Hepatocyte (in vitro differentiated cells): ENCODE measurements around the gene C1orf167. TPM values are rescaled to one million over a fixed set of nuclear protein-coding genes. Genes with fewer than 3 reads are reported as not detected.

Experiments
- DNase-seq: peaks from one replicate; pipeline ENCODE4 v3.0.0-alpha.2; 2016; ENCODE audit warnings: low spot score
- H2AFZ ChIP-seq: fragments of 200-600 bp; sonication (generic); 2 replicates; pipeline ENCODE4 v1.6.0; 2016; ENCODE audit warnings: antibody characterized with exemption, mild to moderate bottlenecking
- H3K27ac ChIP-seq: fragments of 200-600 bp; sonication (generic); 2 replicates; pipeline ENCODE4 v1.5.1; 2016; ENCODE audit warnings: mild to moderate bottlenecking
- H3K27me3 ChIP-seq: fragments of 200-600 bp; sonication (generic); 2 replicates; pipeline ENCODE4 v1.6.1; 2016
- H3K36me3 ChIP-seq: fragments of 200-600 bp; sonication (generic); replicated peaks from 2 replicates; pipeline ENCODE4 v1.5.1; 2016; ENCODE audit warnings: low read depth; ENCODE audit not compliant: insufficient read depth
- H3K4me1 ChIP-seq: fragments of 200-600 bp; sonication (generic); 2 replicates; pipeline ENCODE4 v1.5.1; 2016; ENCODE audit warnings: mild to moderate bottlenecking, moderate library complexity; ENCODE audit not compliant: insufficient read depth
- H3K4me2 ChIP-seq: fragments of 200-600 bp; sonication (generic); 2 replicates; pipeline ENCODE4 v1.6.0; 2016
- H3K4me3 ChIP-seq: fragments of 200-600 bp; sonication (generic); 2 replicates; pipeline ENCODE4 v1.5.1; 2016; ENCODE audit warnings: mild to moderate bottlenecking
- H3K79me2 ChIP-seq: fragments of 200-600 bp; sonication (generic); 2 replicates; pipeline ENCODE4 v1.6.0; 2017; ENCODE audit warnings: mild to moderate bottlenecking
- H3K9me2 ChIP-seq: fragments of 200-600 bp; sonication (generic); replicated peaks from 2 replicates; pipeline ENCODE4 v1.6.0; 2017; ENCODE audit warnings: mild to moderate bottlenecking; ENCODE audit not compliant: insufficient read depth
- H3K9me3 ChIP-seq: fragments of 200-600 bp; sonication (generic); 2 replicates; pipeline ENCODE4 v1.5.1; 2016; ENCODE audit warnings: low read depth, mild to moderate bottlenecking
- H4K20me1 ChIP-seq: fragments of 200-600 bp; sonication (generic); 2 replicates; pipeline ENCODE4 v1.6.0; 2016; ENCODE audit warnings: mild to moderate bottlenecking; ENCODE audit not compliant: insufficient read depth, poor library complexity, severe bottlenecking
- EZH2 ChIP-seq: fragments of 200-600 bp; sonication (generic); IDR thresholded peaks from 2 replicates; pipeline ENCODE4 v1.6.1; 2016; ENCODE audit warnings: antibody characterized with exemption, mild to moderate bottlenecking, borderline replicate concordance
- EZH2phosphoT487 ChIP-seq: fragments of 200-600 bp; sonication (generic); IDR thresholded peaks from one replicate; pipeline ENCODE4 v1.6.1; 2018; ENCODE audit warnings: antibody characterized with exemption, mild to moderate bottlenecking, low read depth, moderate library complexity; ENCODE audit not compliant: unreplicated experiment, severe bottlenecking
- WGBS: methylation state at CpG from one replicate; pipeline ENCODE4 v1.1.6; 2016; ENCODE audit warnings: low lambda C conversion rate; ENCODE audit errors: missing lambda C conversion rate; 5-methylcytosine and 5-hydroxymethylcytosine counted together
- polyA plus RNA-seq: library from polyadenylated mRNA; unstranded; fragments of >200 nt; fragmentation: Nextera tagmentation; extraction: Ambion mirVana; gene quantifications from 2 replicates; pipeline ENCODE4 v1.2.1, GENCODE V29; 2016
- total RNA-seq: library from RNA; depleted of rRNA; stranded (reverse); fragments of >200 nt; gene quantifications from 2 replicates; pipeline ENCODE4 v1.2.3, GENCODE V29; 2014
- TF ChIP-seq, protein P1 (sequence below): fragments of 200-600 bp; sonication (generic); IDR thresholded peaks from 2 replicates; pipeline ENCODE4 v1.5.1; 2016; ENCODE audit warnings: antibody characterized with exemption, mild to moderate bottlenecking; ENCODE audit not compliant: poor library complexity

The C1orf167 gene
- total and polyA plus RNA-seq, 2 experiments from 2014 or later = 0.37 TPM; not detected in 1

DNA sequence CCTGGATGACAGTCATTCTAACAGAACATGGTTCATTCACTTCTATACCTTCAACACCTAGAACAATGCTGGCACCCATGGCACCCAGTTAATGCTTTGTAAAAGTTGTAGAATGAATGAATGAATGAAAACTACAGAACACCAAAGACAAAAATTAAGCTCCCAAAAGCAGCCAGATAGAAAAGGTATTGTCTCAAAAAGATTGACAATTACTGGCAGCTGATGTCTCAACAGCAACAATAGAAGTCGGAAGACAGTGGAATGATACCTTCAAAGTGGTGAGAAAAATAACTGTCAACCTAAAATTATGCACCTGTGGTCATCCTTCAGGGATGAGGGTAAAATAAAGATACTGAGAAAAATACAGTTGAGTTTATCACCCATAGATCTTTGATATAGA is 4.9 kb upstream of the C1orf167 start:
- WGBS = 97% methylated on average over 1 of the region's 1 CpG
- Histone ChIP-seq H2AFZ (no peak overlapping the region), H3K27ac (no peak overlapping the region), H4K20me1 (no peaks in the 10 kb centered on the region), H3K27me3 (peaks cover 11% of the 10 kb centered on the region), H3K4me3 (no peak overlapping the region), H3K4me1 (no peaks in the 10 kb centered on the region), H3K79me2 (no peaks in the 10 kb centered on the region), H3K9me3 (no peaks in the 10 kb centered on the region), H3K9me2 (no peaks in the 10 kb centered on the region), H3K36me3 (no peaks in the 10 kb centered on the region), H3K4me2 (no peak overlapping the region)
- TF ChIP-seq, protein P1, sequence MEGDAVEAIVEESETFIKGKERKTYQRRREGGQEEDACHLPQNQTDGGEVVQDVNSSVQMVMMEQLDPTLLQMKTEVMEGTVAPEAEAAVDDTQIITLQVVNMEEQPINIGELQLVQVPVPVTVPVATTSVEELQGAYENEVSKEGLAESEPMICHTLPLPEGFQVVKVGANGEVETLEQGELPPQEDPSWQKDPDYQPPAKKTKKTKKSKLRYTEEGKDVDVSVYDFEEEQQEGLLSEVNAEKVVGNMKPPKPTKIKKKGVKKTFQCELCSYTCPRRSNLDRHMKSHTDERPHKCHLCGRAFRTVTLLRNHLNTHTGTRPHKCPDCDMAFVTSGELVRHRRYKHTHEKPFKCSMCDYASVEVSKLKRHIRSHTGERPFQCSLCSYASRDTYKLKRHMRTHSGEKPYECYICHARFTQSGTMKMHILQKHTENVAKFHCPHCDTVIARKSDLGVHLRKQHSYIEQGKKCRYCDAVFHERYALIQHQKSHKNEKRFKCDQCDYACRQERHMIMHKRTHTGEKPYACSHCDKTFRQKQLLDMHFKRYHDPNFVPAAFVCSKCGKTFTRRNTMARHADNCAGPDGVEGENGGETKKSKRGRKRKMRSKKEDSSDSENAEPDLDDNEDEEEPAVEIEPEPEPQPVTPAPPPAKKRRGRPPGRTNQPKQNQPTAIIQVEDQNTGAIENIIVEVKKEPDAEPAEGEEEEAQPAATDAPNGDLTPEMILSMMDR = no peak
- no peak for TF ChIP-seq EZH2phosphoT487
- TF ChIP-seq EZH2 = no peak
- no peak for DNase-seq

DNA sequence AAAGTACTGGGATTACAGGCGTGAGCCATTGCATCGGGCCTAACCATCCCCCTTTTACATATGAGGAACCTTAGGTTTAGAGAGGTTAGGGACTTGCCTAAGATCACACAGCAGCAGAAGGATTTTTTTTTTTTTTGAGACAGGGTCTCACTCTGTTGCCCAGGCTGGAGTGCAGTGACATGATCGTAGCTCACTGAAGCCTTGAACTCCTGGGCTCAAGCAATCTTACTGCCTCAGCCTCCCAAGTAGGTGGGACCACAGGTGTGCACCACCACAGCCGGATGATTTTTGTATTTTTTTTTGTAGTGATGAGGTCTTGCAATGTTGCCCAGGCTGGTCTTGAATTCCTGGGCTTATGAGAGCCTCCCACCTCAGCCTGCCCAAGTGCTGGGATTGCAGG is 2.2 kb upstream of the C1orf167 start:
- Histone ChIP-seq H3K79me2 (no peaks in the 10 kb centered on the region), H3K36me3 (no peaks in the 10 kb centered on the region), H4K20me1 (no peaks in the 10 kb centered on the region), H3K4me3 (no peak overlapping the region), H3K9me3 (no peaks in the 10 kb centered on the region), H3K4me1 (no peaks in the 10 kb centered on the region), H3K27ac (no peak overlapping the region), H3K9me2 (no peaks in the 10 kb centered on the region), H3K27me3 (peaks cover 19% of the 10 kb centered on the region), H2AFZ (no peak overlapping the region), H3K4me2 (no peak overlapping the region)
- DNase-seq = no peak
- TF ChIP-seq EZH2phosphoT487 (no peak), EZH2 (no peak)
- TF ChIP-seq, protein P1 = no peak
- 85% methylated on average over 4 of the region's 4 CpGs for WGBS

DNA sequence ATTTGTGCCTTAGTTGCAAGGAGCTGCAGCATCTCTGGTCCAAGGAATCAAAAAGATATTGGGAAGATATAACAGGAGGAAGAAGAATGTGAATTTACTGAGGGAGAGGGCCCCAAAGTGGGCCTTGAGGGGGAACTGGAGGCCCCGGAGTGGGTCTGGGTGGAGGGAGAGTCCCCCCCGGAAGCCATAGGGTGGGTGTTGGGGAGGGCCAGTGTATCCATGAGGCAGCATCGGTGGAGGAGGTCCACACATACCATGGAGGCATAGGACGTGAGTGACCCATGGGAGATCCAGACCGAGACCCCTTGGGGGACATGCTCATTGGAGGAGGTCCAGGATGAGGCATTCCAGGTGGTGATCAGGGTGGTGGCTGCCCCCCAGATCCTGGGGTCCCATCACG is 708 bp upstream of the C1orf167 start:
- no peaks in the 10 kb centered on the region for H4K20me1 ChIP-seq
- no peak overlapping the region for H3K27ac ChIP-seq
- DNase-seq = no peak
- H3K79me2 ChIP-seq = no peaks in the 10 kb centered on the region
- no peaks in the 10 kb centered on the region for H3K9me2 ChIP-seq
- H3K4me2 ChIP-seq = no peak overlapping the region
- whole genome bisulfite sequencing = 90% methylated on average over 4 of the region's 6 CpGs
- H3K4me1 ChIP-seq = no peaks in the 10 kb centered on the region
- peaks cover 19% of the 10 kb centered on the region for H3K27me3 ChIP-seq
- H3K36me3 ChIP-seq = no peaks in the 10 kb centered on the region
- H3K4me3 ChIP-seq = no peak overlapping the region
- TF ChIP-seq, protein P1 = no peak
- TF ChIP-seq EZH2phosphoT487 (no peak), EZH2 (no peak)
- H3K9me3 ChIP-seq = no peaks in the 10 kb centered on the region
- no peak overlapping the region for H2AFZ ChIP-seq

DNA sequence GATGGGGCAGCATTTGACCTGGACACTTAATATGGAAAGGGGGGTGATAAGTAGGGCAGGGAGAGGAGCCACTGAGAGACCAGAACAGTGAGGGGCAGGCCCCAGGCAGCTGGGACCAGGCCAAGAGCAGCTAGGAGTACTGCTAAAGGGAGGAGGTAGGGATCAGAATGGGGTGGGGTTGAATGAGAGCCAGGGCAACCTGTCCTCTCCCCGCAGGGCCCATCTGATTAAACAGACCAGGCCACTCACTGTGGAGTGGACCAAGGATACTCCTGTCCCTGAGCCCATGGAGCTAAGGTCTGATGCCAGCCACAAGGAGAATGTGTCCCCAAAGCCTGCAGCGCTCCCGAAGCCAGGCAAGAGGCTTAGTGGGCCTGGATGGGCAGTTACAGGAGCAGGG is 2.1 kb downstream of the C1orf167 start:
- Histone ChIP-seq H4K20me1 (no peaks in the 10 kb centered on the region), H2AFZ (no peak overlapping the region), H3K27me3 (peaks cover 19% of the 10 kb centered on the region)

More for the DNA sequence above, 2.1 kb downstream of the C1orf167 start:
- no peaks in the 10 kb centered on the region for H3K79me2 ChIP-seq
- TF ChIP-seq EZH2phosphoT487 = no peak
- no peak for TF ChIP-seq EZH2
- TF ChIP-seq, protein P1 = no peak
- DNase-seq = no peak
- no peaks in the 10 kb centered on the region for H3K36me3 ChIP-seq
- WGBS = 83% methylated on average over 3 of the region's 3 CpGs
- H3K4me2 ChIP-seq = no peak overlapping the region
- no peak overlapping the region for H3K4me3 ChIP-seq
- H3K9me2 ChIP-seq = no peaks in the 10 kb centered on the region
- no peaks in the 10 kb centered on the region for H3K9me3 ChIP-seq
- H3K27ac ChIP-seq = no peak overlapping the region
- no peaks in the 10 kb centered on the region for H3K4me1 ChIP-seq
